ENCODE measurements around the gene RNLS.

RNLS gene

DNA sequence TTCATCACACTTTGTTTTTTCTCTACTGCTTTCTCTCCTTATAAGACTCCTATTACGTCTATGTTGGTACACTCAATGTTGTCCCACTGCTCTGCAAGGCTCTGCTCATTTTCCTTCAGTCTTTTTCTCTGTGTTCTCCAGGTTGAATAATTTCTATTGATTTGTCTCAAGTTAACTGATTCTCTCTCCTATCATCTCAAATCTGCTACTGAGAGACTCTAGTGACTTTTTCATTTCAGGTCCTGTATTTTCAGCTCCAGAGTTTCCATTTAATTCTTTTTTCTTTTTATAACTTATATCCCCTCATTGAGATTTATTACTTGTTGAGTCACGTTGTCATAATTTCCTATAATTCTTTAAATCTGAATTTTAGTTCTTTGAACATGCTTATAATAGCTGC is 100.9 kb downstream of the RNLS start:
- no peak for DNase-seq (ENCODE audit: extremely low read depth in 1 of 2, low read depth in 1 of 2)

- DNase-seq (ENCODE audit: extremely low read depth in 1 of 2, low read depth in 1 of 2), result no peak
Observed at GRCh38 chr10:88478256-88478655, 104.9 kb downstream of the RNLS start.

GRCh38 chr10:88477343-88478085 is 105.6 kb downstream of the RNLS start:
- DNase-seq (ENCODE audit: extremely low read depth in 1 of 2, low read depth in 1 of 2), result no peak

DNA sequence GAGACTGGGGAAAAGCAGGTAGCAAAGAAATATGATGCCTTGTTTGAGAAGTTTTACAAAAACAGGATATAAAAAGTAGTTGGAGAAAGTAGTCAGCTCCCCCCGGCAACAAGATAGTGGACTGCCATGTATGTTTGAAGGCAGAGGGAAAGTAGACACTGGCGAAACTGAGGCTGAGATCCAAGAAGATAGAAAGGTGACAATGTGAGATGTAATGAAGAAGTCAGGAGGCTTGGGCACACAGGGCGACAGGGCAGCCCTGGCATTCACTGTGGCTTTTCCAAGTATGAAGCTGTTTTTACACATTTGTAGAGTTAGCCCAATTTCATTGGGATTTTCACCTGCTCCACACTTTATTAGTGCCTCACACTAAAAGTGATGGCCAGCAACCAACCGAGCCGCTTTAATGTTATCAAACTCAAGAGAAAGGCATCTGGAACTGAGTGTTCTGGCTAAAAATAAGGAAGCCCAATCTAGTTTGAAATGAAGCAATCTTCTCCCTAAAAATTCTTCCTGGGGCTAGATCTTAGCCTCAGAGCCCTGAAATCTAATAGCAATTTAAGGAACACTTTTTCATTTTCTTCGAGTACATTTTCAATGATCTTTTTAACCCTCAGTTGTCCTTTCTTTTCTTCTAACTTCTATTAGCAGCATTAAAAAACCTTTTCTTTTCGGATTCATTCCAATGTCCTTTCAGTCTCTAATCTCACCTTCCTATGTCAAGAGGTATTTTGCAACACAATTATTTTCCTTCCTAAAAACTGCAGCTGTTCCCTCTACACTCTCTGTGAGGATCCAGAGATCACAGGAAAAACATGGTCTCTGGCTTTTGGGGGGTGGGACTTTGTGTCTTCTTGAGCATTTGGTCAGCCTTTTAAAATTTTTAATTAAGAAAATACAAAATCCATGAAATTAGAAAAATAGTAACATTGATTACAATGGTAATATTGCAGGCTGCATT is 108.0 kb downstream of the RNLS start:
- DNase-seq (ENCODE audit: extremely low read depth in 1 of 2, low read depth in 1 of 2), result no peak

DNA sequence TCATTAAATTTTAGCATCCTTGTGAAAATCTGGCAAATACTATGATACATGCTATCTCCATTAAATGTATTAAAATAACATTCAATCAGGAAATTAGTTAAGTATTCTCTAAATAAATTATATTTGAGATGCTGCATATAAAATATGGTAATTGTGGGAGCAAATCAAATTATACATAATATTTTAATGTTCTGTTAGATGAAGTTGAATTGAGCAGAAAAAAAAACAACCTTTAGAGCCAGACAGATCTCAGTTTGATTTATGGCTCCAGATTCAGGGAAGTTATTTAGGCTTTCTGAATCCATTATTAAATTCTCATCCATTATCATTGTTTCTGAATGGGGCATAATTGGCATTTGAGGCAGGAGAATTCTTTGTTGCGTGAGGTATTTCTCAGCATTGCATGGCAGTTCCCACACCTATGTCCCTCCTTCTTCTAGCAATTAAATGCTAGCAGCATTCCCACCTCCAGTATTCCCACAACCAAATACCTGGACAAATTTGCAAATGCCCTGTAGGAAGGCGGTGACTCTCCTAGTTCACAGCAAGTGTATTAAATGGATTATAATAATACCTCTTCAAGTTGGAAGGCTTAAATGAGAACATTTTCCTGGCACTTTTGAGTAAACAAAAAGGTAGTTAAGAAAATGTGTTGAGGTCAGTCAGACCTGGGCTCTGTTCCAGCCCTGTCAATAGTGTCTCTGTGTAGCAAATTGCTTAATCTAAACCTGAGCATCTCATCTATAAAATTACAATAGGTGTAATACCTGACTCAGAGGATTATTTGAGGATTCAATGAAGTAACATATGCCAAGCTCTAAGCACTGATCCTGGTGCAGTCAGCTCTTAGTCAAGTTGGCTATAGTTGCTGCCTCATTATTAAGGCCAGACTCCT is 108.9 kb downstream of the RNLS start:
- no peak for DNase-seq (ENCODE audit: extremely low read depth in 1 of 2, low read depth in 1 of 2)

DNA sequence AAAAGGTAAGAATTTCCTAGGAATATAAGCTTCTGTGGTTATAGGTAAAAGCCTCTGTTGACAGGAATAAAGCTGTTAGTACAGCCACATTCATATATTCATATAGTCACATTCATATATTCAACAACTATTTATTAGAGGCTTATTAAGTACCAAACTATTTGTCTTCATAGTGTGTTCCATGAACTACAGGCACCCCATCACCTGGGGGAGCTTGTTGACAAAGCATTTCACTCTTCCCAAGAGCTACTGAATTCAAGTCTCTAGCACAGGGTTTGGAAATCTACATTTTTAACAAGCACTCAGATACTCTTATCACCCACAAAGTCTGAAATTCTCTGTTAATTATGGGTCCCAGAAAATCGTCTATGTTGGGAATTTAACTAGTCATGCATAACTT is 110.6 kb downstream of the RNLS start:
- DNase-seq (ENCODE audit: extremely low read depth in 1 of 2, low read depth in 1 of 2), result no peak

GRCh38 chr10:88471899-88472298 is 111.2 kb downstream of the RNLS start:
- DNase-seq (ENCODE audit: extremely low read depth in 1 of 2, low read depth in 1 of 2), result no peak

GRCh38 chr10:88467835-88468485 is 115.2 kb downstream of the RNLS start:
- no peak for DNase-seq (ENCODE audit: extremely low read depth in 1 of 2, low read depth in 1 of 2)

- DNase-seq (ENCODE audit: extremely low read depth in 1 of 2, low read depth in 1 of 2), result no peak
Observed at GRCh38 chr10:88466786-88467185, 116.3 kb downstream of the RNLS start.

DNA sequence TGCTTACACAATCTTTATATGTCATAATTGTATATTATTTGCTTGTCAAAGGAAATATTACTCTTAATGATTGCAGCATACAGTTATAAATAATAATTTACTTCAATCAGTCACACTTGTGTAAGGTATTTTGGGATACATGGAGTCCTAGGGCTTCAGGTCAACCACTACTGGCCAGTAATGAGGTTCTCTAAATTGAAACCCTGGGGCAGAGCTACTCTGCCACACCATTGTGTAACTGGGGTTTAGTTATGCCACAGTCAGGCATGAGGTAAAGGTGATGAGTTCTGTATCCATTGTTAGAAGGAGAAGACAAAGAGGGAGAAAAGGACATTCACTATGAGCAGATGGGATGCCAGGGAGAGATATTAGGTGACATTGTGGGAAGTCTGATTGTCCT is 117.4 kb downstream of the RNLS start:
- DNase-seq (ENCODE audit: extremely low read depth in 1 of 2, low read depth in 1 of 2), result no peak

DNA sequence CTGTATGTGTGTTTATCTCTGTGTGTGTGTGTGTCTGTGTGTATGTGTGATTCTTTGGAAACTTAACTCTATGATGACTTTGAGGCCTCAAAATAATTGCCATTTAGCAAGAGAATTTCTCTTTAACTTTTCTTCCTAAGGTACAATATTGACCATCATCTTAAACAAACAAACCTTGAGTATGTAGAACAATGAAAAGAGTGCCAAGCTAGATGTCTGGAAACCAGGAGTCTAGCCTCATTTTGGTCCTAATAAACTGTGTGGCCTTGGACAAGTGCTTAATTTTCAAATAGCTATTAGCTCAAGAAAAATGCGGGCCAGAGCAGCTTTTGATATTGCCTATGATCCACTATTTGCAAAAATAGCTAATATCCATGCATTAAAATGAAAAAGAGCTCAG is 119.3 kb downstream of the RNLS start:
- no peak for DNase-seq (ENCODE audit: extremely low read depth in 1 of 2, low read depth in 1 of 2)

GRCh38 chr10:88461426-88461825 is 121.7 kb downstream of the RNLS start:
- no peak for DNase-seq (ENCODE audit: extremely low read depth in 1 of 2, low read depth in 1 of 2)

DNA sequence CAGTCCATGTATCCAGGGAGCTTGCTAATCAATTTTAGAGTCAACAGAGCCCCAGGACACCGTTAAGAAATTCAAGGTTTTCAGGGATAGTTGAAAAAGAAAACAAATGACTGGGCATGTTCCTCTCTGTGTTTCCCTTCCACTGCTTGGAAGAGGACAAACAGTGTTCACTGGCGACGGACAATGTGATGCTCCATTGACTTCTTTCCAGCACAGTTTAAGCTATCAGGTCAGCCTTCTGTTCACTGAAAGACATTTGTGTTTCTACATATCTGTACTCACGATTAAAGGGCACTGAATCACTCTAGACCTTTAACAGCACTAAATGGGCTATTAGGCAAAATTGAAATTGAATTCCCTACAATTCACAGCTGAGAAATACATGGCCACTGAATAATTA is 123.6 kb downstream of the RNLS start:
- DNase-seq (ENCODE audit: extremely low read depth in 1 of 2, low read depth in 1 of 2), result no peak

GRCh38 chr10:88458209-88458608 is 124.9 kb downstream of the RNLS start:
- no peak for DNase-seq (ENCODE audit: extremely low read depth in 1 of 2, low read depth in 1 of 2)

- DNase-seq (ENCODE audit: extremely low read depth in 1 of 2, low read depth in 1 of 2), result no peak
Observed at GRCh38 chr10:88457660-88458059, 125.5 kb downstream of the RNLS start.

DNA sequence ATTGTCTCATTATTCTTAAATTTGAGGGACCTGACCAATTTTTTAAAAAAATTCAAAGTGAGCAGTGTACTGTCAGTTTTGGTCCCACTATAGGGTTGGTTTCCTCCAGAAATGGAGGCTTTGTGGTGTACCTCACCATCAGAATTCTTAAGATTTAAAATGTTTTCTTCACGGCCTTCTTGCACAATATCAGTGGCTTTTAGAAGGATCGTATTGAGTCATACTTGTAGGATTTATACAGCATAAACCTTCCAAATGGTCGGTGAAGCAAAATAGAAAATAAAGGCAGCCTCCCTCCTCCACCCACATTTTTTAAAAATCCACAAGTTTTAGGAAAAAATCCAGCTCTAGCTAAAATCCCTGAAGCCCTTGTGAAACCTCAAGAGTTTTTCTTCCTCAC is 126.4 kb downstream of the RNLS start:
- no peak for DNase-seq (ENCODE audit: extremely low read depth in 1 of 2, low read depth in 1 of 2)

DNA sequence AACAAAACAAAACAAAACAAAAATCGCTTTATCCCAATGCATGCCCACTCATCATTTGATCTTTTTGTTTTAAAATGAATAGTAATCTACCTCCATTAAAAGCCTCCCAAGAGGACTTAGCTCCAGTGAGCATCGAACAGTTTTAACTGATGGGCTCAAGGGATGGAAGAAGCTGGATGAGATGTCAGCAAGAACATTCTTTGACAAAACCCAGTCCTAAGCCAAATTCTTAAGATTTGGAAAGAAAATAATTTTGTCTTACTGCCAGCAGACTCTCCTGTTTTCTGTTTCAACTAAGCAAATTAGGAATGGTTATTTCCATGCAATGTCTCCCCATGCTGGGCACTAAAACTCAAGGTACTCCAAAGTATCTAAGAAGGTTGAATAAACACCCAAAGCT is 127.3 kb downstream of the RNLS start:
- DNase-seq (ENCODE audit: extremely low read depth in 1 of 2, low read depth in 1 of 2), result no peak

- no peak for DNase-seq (ENCODE audit: extremely low read depth in 1 of 2, low read depth in 1 of 2)
Observed at GRCh38 chr10:88450201-88450600, 132.9 kb downstream of the RNLS start.

DNA sequence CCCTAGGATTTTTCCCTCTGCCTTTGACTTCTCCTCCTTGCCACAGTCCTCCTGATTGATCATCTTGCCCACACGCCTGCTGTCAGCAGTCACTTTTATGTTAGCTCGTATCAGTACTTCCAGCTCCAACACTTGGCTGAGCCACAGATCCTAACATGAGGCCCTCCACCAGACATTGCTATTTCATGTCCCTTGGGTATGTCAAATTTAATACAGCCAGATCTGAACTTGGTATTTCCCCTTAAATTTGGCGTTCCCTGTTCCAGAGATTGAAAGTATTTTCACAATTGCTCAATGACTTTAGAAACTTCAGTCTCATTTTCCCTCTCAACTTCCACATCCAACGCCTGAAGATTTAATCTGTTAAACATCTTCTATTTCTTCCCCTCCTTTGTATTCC is 140.4 kb downstream of the RNLS start:
- DNase-seq (ENCODE audit: extremely low read depth in 1 of 2, low read depth in 1 of 2), result no peak

GRCh38 chr10:88440541-88440940 is 142.6 kb downstream of the RNLS start:
- DNase-seq (ENCODE audit: extremely low read depth in 1 of 2, low read depth in 1 of 2), result no peak

- DNase-seq (ENCODE audit: extremely low read depth in 1 of 2, low read depth in 1 of 2), result no peak
Observed at GRCh38 chr10:88439932-88440331, 143.2 kb downstream of the RNLS start.

Measured in activated CD8-positive, alpha-beta memory T cell treated with anti-CD3 and anti-CD28 coated beads for 1 hour (primary cell).